Head of caudate nucleus (tissue), 42 donors: ENCODE data around the gene GPC3.
A peak's percentile ranks its signal among the peaks of the same experiment; 100 is the strongest.
"Not testable (repeated sequence)": the region's sequence is repeated elsewhere in the genome, so short reads cannot be mapped to it uniquely, and the experiment has no call there.

ENCODE experiments used
- DNase-seq, 42 donors: peaks; one replicate each; pipeline versions ENCODE4 v3.0.0 to v3.0.0-alpha.2; 2020 to 2021; ENCODE audit warnings: mixed read lengths in 7 of 42
- intact Hi-C: fragments of 100-400 bp; cut with DNase I; formaldehyde crosslinking; loops from one replicate; pipeline ENCODE4 v1.15.0; 2022

Gene GPC3

DNA sequence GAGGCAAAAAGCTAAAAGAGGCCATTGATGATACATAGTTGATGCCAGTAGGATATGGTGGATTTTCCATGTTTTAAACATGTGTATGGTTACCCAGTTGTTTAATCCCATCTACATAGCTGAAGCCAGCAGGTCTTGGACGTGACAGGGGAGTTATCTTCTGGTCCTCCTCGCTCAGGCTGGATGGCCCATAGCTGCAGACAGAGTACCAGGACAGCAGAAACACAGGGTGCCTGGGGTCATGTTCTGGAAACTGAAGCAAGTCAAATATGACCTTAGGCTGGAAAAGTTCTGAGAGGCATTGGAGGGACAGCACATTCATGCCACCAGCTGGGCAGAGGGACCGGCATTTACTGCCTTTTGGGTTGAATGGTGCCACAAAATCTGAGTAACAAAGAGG is 452.1 kb downstream of the GPC3 start:
- intact Hi-C loops: no loop called here

DNA sequence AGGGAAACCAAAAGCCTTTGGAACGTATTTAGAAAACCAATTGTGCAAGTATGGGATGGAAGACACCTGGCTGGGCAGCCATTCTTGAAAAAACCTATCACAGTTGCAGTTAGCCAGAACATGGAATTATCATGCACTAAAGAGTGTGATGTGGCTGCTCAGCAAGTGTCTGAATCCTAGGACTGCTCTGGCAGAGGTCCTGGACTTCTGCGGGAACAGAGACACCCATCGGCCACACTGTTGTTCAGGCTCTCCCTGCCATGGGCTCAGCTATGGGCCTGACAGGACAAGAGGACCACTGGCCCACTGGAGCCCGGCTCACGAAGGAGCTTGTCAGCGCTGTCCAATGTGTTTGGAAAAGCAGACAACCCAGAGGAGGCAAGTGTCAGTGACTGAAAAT is 454.4 kb downstream of the GPC3 start:
- intact Hi-C loops: no loop called here
- DNase-seq: peak in 1 of 42 donors; percentile 17

More for the DNA sequence above, 452.1 kb downstream of the GPC3 start:
- DNase-seq: no peak

DNA sequence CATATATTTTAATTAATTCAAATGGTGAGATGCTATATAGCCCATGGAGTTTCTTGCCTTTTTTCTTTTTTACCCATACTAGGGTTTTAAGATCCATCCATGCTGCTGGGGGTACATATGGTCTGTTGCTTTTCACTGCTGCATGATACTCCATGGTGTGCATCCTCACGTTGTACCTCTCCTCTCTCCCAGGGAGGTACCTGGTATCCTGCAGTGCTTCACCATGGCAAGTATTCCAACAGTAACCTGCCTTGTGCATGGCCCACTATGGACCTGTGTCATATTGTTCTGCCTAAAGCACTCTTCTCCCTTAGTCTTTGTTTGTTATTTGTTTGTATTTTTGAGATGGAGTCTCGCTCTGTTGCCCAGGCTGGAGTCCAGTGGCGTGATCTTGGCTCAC is 455.8 kb downstream of the GPC3 start:
- no peak for DNase-seq
- intact Hi-C loops: no loop called here

DNA sequence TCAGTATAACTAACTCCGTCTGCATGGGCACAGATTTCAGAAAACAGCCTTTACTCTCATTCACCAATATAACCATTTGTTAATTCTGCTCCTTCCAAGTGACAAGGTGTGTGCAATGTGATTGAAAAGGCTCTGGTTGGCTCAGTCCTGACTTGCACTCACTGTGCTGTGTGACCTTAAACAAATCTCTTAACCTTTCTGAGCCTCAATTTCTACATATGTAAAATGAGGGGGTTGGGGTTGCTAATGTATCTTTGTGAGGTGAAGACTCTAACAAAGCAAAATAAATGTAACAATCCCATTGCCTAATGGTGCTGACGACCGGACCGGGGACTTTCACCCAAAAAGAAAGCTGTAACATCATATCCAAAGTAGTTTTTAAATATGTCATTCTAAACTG is 457.6 kb downstream of the GPC3 start:
- intact Hi-C loops: no loop called here
- no peak for DNase-seq

DNA sequence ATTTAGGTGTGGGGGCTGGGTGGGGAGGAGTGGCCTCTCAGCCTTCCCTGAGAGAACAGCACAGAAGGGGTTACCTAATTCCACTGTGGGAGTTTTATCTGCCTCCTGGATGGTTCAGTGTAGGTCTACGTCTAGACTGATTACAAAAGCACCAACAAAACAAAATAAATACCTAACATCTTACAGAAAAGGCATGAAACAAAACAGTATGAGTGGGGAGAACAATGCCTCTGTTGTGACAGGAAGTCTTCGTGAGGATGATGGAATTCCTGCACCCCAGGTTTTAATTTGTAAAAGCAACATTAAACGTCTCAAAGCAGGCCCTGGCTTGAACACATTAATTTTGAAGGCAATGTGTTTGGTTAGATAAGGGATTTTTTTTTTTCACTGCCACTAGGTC is 458.0 kb downstream of the GPC3 start:
- intact Hi-C loops: no loop called here

DNA sequence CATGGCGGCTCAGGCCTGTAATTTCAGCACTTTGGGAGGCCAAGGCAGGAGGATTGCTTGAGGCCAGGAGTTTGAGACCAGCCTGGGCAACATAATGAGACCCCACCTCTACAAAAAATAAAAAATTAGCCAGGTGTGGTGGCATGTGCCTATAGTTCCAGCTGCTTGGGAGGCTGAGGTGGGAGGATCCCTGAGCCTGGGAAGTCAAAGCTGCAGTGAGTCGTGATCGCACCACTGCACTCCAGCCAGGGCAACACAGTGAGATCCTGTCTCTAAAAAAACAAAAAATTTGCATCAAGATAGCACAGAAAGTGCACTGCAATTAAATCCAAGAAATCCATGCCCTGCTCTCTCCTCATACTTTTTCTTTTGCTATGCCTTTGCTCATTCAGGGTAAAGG is 458.6 kb downstream of the GPC3 start:
- DNase-seq, intact Hi-C loops: not testable (repeated sequence)

More for the DNA sequence above, 458.0 kb downstream of the GPC3 start:
- DNase-seq: no peak

DNA sequence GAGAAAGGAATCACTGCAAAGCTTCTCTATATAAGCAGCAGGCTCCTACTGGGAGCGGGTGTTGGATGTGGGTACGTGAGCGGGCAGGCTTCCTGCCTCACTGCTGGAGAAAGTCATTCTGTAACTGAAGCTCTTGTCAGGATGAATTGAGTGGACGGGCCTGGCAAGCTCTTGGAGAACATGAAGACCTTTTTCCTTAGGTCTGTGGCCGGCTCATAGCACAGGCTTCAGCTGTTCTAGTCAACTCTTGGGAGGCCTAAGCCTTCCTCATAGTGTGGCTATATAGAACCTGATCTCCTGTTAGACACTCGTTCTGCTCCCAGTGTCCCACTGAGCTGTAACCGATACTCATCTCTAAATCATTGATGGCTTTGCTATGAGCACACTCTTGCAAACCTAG is 461.9 kb downstream of the GPC3 start:
- intact Hi-C loops: no loop called here
- no peak for DNase-seq

DNA sequence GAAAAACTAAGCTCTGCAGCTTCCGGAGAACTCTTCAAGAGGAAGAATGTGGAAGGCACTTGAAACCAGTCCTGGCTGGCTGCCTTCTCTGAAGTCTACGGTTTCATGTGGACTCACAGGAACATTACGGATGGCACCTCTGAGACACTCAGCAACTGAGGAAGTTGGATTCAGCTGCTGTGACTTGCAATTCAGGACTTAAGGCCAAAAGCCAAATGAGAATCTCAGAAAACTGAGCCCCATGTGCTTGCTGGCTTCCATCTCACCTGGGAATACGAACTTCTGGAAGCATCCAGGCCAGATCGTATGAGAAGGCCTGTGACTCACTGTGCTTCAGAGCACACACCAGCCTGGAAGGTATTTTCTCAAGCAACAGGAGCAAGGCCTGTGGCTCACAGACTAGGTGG is 462.3 kb downstream of the GPC3 start:
- intact Hi-C loops: no loop called here
- no peak for DNase-seq

DNA sequence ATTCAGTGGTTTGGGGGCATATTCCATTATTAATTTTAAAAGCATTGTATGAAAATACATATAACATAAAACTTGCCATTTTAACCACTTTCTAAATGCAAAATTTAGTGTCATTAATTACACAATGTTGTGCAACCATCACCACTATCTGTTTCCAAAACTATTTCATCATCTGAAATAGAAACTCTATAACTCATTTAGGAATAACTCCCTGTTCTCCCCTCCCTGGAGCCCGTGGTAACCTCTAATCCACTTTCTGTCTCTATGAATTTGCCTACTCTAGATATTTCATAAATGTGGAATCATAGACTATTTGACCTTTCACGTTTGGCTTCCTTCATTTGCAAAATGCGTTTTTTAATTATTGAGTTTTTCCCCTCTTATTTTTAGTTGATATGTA is 468.7 kb downstream of the GPC3 start:
- no peak for DNase-seq
- intact Hi-C loops: no loop called here

DNA sequence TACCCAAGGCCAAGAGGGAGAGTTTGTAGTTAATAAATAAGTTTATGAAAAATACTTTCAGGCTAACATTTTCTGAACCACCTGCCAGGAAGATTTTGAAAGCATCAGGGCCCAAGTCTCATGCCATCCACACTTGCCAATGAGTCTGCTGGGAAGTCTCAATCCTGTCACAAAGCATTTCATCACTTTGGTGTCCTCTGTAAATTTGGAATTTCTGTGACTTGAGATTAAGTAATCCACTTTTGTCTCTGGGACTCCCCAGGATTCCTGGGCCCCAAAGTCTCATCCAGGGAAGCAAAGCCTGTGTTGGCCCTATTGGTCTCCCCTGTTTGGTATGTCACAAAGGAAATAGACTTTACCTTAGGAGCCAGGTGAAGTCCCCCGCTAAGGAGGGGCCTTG is 470.9 kb downstream of the GPC3 start:
- intact Hi-C loops: no loop called here
- no peak for DNase-seq

DNA sequence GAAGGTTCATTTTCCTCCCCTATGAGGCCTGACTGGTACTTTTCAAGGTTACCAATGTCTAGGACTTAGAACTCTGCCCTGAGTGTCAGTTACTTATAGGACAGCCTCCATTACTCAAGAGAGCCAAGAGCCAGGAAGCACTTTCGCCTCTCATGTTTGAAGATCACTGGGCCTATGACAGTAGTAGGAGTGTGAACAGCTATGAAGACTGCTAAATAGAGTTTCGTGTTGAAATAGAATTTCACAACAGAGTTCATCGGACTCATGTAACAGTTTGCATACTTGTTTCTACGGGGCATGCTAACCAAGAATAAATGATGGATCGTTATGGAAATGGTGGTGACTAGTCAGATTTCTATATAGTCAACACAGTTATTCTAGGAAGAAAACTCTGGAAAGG is 472.3 kb downstream of the GPC3 start:
- intact Hi-C loops: no loop called here
- no peak for DNase-seq

DNA sequence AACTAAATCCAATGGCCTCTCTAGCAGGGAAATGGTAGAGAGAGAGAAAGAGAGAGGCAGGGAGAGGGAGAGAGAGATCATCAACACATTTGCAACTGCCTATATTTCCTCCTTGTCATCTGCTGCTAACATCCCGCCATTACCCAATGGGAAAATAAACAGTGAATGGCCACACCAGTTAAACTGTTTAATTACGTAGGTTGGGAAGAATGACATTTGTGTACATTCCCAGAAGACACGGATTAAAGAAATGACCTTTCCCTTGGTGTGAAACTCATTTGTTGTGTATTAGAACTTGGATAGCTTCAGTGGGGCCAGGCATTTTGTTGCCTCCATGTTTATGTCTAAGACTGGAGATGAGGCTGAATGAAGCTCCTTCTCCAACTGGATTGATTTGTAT is 474.4 kb downstream of the GPC3 start:
- DNase-seq: no peak
- intact Hi-C loops: no loop called here

DNA sequence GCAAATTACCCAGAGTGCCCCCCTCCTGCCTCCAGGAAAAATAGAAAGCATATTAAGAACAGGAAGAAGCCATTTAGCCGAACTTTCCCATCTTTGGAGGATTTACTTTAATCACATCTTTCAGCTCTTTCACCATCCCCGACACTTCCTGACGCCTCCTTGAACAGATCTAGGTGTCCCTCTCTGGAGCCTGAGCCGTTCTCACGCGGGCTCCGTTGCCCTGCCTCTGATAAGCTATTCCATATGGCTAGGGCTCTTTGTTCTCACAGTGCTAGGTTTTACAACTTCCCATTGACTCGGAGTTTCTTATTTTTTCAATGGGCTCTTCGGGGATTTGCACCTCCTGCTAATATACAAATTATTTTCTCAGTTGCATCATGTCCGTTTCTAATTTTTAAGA is 488.0 kb downstream of the GPC3 start:
- DNase-seq: no peak
- intact Hi-C loops: no loop called here

DNA sequence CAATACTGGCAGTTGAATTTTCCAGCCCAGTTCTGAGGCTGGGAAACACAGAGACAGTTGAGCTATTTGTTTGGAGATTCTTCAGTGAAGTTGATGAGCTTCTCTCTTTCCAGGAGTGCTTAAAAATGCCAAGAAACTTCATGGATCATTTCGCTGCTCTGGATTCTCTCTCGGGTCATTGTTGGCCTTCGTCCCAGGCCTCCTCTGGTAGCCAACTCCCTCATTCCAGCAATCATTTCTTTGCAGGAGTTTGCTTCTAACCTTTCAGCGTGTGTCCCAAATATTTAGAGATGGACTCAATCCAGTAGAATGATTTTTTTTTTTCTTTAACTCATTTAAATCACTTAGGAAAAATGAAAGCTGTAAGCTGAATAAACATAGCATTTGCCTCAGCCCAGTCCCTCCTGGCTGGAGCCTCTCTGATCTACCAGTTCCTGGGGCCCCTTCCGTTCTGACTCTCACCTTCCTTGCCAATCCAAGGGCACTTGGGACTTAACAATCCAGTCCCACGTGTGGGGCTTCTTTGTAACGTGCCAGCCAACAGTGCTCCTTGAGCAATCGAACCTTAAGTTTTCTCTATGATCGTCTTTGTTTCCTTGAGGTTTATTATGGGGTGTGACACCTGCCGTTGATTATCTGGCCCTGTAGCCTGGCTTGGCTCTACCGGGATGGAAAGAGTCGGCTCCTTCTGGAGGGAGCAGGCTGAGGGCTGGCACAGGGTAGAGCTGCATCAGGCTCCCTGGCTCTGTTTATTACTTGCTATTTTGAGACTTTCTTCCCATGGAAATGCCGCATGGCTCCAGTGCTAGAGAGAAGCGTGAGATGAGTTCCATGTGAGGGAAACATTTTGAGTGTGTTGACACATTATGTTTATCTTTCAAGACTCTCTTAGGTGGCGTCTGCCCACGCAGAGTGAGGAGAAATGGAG is 489.7 kb downstream of the GPC3 start:
- intact Hi-C loops: no loop called here
- DNase-seq: peak in 6 of 42 donors; percentile 3 to 10 (median 6)

DNA sequence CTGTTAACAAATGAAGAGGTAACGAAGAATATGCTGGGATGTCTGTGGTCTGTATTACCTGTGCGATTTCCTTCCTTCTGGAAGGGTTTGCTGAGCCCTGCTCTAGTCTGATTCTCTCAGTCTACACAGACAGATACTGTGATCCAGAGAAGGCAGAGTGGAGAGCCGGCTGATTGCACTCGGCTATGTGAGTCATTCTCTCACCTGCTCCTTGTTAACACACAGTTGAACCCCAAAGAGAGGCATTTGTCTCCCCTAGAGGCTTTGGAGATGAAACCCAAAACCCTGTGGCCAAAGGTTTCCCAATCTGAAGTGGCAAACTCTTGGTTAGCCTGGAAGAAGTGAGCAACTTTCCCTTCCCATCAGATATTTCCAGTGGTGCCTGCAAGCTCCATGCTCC is 492.0 kb downstream of the GPC3 start:
- intact Hi-C loops: no loop called here
- no peak for DNase-seq

DNA sequence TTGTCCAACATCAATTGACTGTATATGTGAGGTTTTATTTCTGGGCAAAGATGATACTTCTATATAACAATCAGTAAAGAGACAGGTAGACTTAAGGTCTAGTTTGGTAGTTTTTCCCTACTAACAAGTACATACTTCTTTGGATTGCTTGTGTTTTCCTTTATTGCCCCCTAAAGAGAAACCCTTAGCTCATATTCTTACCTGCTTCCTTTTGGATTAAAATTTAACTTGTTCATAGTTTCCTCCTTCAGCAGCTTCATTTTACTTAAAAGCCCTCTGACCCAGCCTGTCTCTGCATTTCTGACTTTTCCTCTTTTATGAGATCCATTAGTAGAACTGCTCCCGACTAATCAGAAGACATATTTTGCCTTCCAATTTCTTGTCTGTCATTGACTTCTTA is 494.4 kb downstream of the GPC3 start:
- no peak for DNase-seq
- intact Hi-C loops: no loop called here
